ENCODE results near the gene ULK1. TPM values are rescaled to one million over a fixed set of nuclear protein-coding genes. Genes with fewer than 3 reads are reported as not detected.

Gene ULK1
- total and polyA plus RNA-seq, 2 donors (not counting 1 experiment from before 2014, with no cell fraction given), result 3.3 to 14.9 TPM

- Histone ChIP-seq H3K79me2 (ENCODE audit: control insufficient read depth, insufficient read depth, low read length) (no peaks in the 10 kb centered on the region), H3K4me2 (ENCODE audit: extremely low read depth, insufficient read depth, low read length) (no peak overlapping the region), H3K36me3 (ENCODE audit: control insufficient read depth, insufficient read depth, low read length) (peaks cover 13% of the 10 kb centered on the region), H3K4me1 (ENCODE audit: control insufficient read depth, extremely low read depth, insufficient read depth, low read length) (no peaks in the 10 kb centered on the region), H3K4me3 (replicated peaks in 1 of 4; ENCODE audit: control extremely low read depth in 1 of 4, insufficient read depth in 1 of 4, low read depth in 3 of 4, low read length in 4 of 4) (no peak overlapping the region), H3K27me3 (ENCODE audit: control insufficient read depth, insufficient read depth, low read length) (no peaks in the 10 kb centered on the region), H3K9ac (ENCODE audit: insufficient read depth, low read length) (no peak overlapping the region), H3K27ac (ENCODE audit: insufficient read depth, low read length) (no peak overlapping the region), H3K9me3 (ENCODE audit: control insufficient read depth, insufficient read depth, low read depth, low read length) (no peaks in the 10 kb centered on the region), H2AFZ (ENCODE audit: low read length) (no peak overlapping the region), H4K20me1 (ENCODE audit: control insufficient read depth, extremely low read depth, insufficient read depth, low read length) (no peaks in the 10 kb centered on the region)
- DNase-seq (ENCODE audit: low read depth in 2 of 2), result no peak
- TF ChIP-seq EZH2 (IDR thresholded peaks at IDR 0.05; ENCODE audit: low read length, missing control alignments), result no peak
- TF ChIP-seq, protein P1, sequence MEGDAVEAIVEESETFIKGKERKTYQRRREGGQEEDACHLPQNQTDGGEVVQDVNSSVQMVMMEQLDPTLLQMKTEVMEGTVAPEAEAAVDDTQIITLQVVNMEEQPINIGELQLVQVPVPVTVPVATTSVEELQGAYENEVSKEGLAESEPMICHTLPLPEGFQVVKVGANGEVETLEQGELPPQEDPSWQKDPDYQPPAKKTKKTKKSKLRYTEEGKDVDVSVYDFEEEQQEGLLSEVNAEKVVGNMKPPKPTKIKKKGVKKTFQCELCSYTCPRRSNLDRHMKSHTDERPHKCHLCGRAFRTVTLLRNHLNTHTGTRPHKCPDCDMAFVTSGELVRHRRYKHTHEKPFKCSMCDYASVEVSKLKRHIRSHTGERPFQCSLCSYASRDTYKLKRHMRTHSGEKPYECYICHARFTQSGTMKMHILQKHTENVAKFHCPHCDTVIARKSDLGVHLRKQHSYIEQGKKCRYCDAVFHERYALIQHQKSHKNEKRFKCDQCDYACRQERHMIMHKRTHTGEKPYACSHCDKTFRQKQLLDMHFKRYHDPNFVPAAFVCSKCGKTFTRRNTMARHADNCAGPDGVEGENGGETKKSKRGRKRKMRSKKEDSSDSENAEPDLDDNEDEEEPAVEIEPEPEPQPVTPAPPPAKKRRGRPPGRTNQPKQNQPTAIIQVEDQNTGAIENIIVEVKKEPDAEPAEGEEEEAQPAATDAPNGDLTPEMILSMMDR (conservative IDR thresholded peaks at IDR 0.05 in 1 of 2, IDR thresholded peaks at IDR 0.05 in 1 of 2; ENCODE audit: low read depth in 1 of 2, low read length in 2 of 2), result no peak
These were observed 24.1 kb downstream of the ULK1 start for GRCh38 chr12:131918311-131919050.

DNA sequence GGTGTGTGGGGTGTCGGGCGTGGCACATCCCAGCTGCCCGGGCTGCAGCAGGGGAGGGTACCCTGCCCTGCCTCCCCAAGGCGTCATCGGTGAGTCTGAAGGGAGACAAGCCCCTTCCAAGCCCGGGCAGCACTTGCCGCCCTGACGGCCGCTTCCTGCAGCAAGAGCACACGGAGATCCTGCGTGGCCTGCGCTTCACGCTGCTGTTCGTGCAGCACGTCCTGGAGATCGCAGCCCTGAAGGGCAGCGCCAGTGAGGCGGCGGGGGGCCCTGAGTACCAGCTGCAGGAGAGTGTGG lies 24.6 kb downstream of the ULK1 start:
- Histone ChIP-seq H3K27me3 (ENCODE audit: control insufficient read depth, insufficient read depth, low read length) (no peaks in the 10 kb centered on the region), H3K4me2 (ENCODE audit: extremely low read depth, insufficient read depth, low read length) (no peak overlapping the region), H3K4me3 (replicated peaks in 1 of 4; ENCODE audit: control extremely low read depth in 1 of 4, insufficient read depth in 1 of 4, low read depth in 3 of 4, low read length in 4 of 4) (no peak overlapping the region), H3K4me1 (ENCODE audit: control insufficient read depth, extremely low read depth, insufficient read depth, low read length) (no peaks in the 10 kb centered on the region), H2AFZ (ENCODE audit: low read length) (no peak overlapping the region), H3K9me3 (ENCODE audit: control insufficient read depth, insufficient read depth, low read depth, low read length) (no peaks in the 10 kb centered on the region), H3K79me2 (ENCODE audit: control insufficient read depth, insufficient read depth, low read length) (no peaks in the 10 kb centered on the region), H4K20me1 (ENCODE audit: control insufficient read depth, extremely low read depth, insufficient read depth, low read length) (no peaks in the 10 kb centered on the region), H3K36me3 (ENCODE audit: control insufficient read depth, insufficient read depth, low read length) (peaks cover 12% of the 10 kb centered on the region), H3K9ac (ENCODE audit: insufficient read depth, low read length) (no peak overlapping the region), H3K27ac (ENCODE audit: insufficient read depth, low read length) (no peak overlapping the region)
- TF ChIP-seq, protein P1 (conservative IDR thresholded peaks at IDR 0.05 in 1 of 2, IDR thresholded peaks at IDR 0.05 in 1 of 2; ENCODE audit: low read depth in 1 of 2, low read length in 2 of 2), result no peak
- TF ChIP-seq EZH2 (IDR thresholded peaks at IDR 0.05; ENCODE audit: low read length, missing control alignments), result no peak
- DNase-seq (ENCODE audit: low read depth in 2 of 2), result no peak

DNA sequence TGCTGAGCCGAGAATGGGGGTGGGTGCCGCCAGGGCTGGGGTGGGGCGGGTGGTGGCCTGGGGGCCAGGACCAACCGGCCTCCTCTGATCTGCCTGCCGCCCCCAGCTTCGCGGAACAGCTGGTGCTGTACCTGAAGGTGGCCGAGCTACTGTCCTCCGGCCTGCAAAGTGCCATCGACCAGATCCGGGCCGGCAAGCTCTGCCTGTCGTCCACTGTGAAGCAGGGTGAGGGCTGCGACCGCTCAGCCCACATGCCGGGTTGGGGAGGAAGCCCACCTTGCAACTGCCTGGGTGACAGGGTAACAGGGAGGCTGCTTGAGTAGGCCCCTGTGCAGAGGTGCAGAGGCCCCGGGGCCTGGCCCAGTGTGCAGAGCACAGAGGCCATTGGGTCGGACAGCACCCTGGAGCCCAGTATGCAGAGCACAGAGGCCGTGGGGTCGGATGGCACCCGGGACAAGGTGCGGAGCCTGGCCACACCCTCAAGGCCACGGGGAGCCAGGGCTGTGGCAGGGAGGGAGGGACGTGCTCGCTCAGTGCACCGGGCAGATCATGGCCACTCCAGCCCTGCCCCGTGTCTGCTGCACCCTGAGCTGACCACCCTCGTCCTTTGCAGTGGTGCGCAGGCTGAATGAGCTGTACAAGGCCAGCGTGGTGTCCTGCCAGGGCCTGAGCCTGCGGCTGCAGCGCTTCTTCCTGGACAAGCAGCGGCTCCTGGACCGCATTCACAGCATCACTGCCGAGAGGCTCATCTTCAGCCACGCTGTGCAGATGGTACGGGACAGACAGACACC lies 25.1 kb downstream of the ULK1 start:
- H3K27me3 ChIP-seq (ENCODE audit: control insufficient read depth, insufficient read depth, low read length), result no peaks in the 10 kb centered on the region
- no peaks in the 10 kb centered on the region for H3K9me3 ChIP-seq (ENCODE audit: control insufficient read depth, insufficient read depth, low read depth, low read length)
- no peak overlapping the region for H3K27ac ChIP-seq (ENCODE audit: insufficient read depth, low read length)
- H3K4me1 ChIP-seq (ENCODE audit: control insufficient read depth, extremely low read depth, insufficient read depth, low read length), result no peaks in the 10 kb centered on the region
- DNase-seq (ENCODE audit: low read depth in 2 of 2), result no peak
- TF ChIP-seq EZH2 (IDR thresholded peaks at IDR 0.05; ENCODE audit: low read length, missing control alignments), result no peak
- TF ChIP-seq, protein P1 (conservative IDR thresholded peaks at IDR 0.05 in 1 of 2, IDR thresholded peaks at IDR 0.05 in 1 of 2; ENCODE audit: low read depth in 1 of 2, low read length in 2 of 2), result no peak
- no peak overlapping the region for H3K4me3 ChIP-seq (replicated peaks in 1 of 4; ENCODE audit: control extremely low read depth in 1 of 4, insufficient read depth in 1 of 4, low read depth in 3 of 4, low read length in 4 of 4)
- no peak overlapping the region for H2AFZ ChIP-seq (ENCODE audit: low read length)
- no peaks in the 10 kb centered on the region for H4K20me1 ChIP-seq (ENCODE audit: control insufficient read depth, extremely low read depth, insufficient read depth, low read length)
- peaks cover 8% of the 10 kb centered on the region for H3K36me3 ChIP-seq (ENCODE audit: control insufficient read depth, insufficient read depth, low read length)
- no peak overlapping the region for H3K9ac ChIP-seq (ENCODE audit: insufficient read depth, low read length)
- H3K79me2 ChIP-seq (ENCODE audit: control insufficient read depth, insufficient read depth, low read length), result no peaks in the 10 kb centered on the region
- H3K4me2 ChIP-seq (ENCODE audit: extremely low read depth, insufficient read depth, low read length), result no peak overlapping the region
